ENCODE measurements around the gene CCNQ.

Gene CCNQ

DNA sequence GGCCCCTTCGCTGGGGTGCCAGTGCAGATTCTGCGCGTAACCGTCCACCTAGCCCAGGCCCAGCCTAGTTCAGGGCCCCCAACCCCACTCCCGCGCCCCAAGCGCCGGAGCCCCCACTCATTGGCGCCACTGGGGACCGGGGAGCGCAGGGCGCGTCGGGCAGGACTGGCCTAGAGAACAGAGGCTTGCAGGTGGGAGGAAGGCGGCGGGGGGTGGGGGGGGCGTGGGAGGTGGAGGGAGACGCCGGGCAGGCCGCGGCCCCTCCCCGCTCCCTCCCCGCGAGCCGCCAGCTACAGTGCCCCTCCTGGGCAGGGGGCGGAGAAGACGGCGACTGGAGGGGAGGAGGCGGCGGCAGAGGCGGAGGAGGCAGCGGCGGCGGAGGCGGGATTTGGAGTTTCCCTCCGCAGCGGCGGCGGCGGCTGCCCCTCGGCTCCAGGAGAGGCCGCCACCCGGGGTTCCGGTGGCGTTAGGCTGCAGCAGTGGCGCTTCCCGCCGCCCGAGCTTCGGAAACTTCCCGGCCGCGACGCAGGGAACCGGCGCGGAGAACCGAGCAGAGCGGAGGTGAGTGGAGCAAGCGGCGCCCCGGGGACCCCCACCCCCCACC lies 43.2 kb upstream of the CCNQ start:
- TF ChIP-seq GLIS3 (CRISPR knock-in tag; IDR thresholded peaks at IDR 0.05) (no peak), ZNF565 (CRISPR knock-in tag; conservative IDR thresholded peaks at IDR 0.05; ENCODE audit: low read depth) (no peak), ZFP30 (CRISPR knock-in tag; IDR thresholded peaks at IDR 0.05) (no peak), ZFP3 (CRISPR knock-in tag; IDR thresholded peaks at IDR 0.05) (no peak), ZNF70 (CRISPR knock-in tag; IDR thresholded peaks at IDR 0.05) (no peak), ARNTL (CRISPR knock-in tag; IDR thresholded peaks at IDR 0.05; ENCODE audit: borderline replicate concordance, low read depth) (no peak), ISL1 (CRISPR knock-in tag; IDR thresholded peaks at IDR 0.05) (no peak), CSDC2 (CRISPR knock-in tag; IDR thresholded peaks at IDR 0.05) (no peak), OSR1 (CRISPR knock-in tag; IDR thresholded peaks at IDR 0.05) (no peak), ZNF8 (CRISPR knock-in tag; IDR thresholded peaks at IDR 0.05) (no peak), RARB (CRISPR knock-in tag; IDR thresholded peaks at IDR 0.05) (no peak)
- TF ChIP-seq, protein P1, sequence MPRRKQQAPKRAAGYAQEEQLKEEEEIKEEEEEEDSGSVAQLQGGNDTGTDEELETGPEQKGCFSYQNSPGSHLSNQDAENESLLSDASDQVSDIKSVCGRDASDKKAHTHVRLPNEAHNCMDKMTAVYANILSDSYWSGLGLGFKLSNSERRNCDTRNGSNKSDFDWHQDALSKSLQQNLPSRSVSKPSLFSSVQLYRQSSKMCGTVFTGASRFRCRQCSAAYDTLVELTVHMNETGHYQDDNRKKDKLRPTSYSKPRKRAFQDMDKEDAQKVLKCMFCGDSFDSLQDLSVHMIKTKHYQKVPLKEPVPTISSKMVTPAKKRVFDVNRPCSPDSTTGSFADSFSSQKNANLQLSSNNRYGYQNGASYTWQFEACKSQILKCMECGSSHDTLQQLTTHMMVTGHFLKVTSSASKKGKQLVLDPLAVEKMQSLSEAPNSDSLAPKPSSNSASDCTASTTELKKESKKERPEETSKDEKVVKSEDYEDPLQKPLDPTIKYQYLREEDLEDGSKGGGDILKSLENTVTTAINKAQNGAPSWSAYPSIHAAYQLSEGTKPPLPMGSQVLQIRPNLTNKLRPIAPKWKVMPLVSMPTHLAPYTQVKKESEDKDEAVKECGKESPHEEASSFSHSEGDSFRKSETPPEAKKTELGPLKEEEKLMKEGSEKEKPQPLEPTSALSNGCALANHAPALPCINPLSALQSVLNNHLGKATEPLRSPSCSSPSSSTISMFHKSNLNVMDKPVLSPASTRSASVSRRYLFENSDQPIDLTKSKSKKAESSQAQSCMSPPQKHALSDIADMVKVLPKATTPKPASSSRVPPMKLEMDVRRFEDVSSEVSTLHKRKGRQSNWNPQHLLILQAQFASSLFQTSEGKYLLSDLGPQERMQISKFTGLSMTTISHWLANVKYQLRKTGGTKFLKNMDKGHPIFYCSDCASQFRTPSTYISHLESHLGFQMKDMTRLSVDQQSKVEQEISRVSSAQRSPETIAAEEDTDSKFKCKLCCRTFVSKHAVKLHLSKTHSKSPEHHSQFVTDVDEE (CRISPR knock-in tag; IDR thresholded peaks at IDR 0.05), result no peak
- TF ChIP-seq, protein P2, sequence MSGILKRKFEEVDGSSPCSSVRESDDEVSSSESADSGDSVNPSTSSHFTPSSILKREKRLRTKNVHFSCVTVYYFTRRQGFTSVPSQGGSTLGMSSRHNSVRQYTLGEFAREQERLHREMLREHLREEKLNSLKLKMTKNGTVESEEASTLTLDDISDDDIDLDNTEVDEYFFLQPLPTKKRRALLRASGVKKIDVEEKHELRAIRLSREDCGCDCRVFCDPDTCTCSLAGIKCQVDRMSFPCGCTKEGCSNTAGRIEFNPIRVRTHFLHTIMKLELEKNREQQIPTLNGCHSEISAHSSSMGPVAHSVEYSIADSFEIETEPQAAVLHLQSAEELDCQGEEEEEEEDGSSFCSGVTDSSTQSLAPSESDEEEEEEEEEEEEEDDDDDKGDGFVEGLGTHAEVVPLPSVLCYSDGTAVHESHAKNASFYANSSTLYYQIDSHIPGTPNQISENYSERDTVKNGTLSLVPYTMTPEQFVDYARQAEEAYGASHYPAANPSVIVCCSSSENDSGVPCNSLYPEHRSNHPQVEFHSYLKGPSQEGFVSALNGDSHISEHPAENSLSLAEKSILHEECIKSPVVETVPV (CRISPR knock-in tag; IDR thresholded peaks at IDR 0.05), result no peak
- TF ChIP-seq, protein P3, sequence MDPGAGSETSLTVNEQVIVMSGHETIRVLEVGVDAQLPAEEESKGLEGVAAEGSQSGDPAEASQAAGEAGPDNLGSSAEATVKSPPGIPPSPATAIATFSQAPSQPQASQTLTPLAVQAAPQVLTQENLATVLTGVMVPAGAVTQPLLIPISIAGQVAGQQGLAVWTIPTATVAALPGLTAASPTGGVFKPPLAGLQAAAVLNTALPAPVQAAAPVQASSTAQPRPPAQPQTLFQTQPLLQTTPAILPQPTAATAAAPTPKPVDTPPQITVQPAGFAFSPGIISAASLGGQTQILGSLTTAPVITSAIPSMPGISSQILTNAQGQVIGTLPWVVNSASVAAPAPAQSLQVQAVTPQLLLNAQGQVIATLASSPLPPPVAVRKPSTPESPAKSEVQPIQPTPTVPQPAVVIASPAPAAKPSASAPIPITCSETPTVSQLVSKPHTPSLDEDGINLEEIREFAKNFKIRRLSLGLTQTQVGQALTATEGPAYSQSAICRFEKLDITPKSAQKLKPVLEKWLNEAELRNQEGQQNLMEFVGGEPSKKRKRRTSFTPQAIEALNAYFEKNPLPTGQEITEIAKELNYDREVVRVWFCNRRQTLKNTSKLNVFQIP (CRISPR knock-in tag; IDR thresholded peaks at IDR 0.05; ENCODE audit: borderline replicate concordance, low read depth), result no peak
- TF ChIP-seq, protein P4, sequence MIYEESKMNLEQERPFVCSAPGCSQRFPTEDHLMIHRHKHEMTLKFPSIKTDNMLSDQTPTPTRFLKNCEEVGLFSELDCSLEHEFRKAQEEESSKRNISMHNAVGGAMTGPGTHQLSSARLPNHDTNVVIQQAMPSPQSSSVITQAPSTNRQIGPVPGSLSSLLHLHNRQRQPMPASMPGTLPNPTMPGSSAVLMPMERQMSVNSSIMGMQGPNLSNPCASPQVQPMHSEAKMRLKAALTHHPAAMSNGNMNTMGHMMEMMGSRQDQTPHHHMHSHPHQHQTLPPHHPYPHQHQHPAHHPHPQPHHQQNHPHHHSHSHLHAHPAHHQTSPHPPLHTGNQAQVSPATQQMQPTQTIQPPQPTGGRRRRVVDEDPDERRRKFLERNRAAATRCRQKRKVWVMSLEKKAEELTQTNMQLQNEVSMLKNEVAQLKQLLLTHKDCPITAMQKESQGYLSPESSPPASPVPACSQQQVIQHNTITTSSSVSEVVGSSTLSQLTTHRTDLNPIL (CRISPR knock-in tag; IDR thresholded peaks at IDR 0.05; ENCODE audit: low read depth), result no peak
- TF ChIP-seq, protein P5, sequence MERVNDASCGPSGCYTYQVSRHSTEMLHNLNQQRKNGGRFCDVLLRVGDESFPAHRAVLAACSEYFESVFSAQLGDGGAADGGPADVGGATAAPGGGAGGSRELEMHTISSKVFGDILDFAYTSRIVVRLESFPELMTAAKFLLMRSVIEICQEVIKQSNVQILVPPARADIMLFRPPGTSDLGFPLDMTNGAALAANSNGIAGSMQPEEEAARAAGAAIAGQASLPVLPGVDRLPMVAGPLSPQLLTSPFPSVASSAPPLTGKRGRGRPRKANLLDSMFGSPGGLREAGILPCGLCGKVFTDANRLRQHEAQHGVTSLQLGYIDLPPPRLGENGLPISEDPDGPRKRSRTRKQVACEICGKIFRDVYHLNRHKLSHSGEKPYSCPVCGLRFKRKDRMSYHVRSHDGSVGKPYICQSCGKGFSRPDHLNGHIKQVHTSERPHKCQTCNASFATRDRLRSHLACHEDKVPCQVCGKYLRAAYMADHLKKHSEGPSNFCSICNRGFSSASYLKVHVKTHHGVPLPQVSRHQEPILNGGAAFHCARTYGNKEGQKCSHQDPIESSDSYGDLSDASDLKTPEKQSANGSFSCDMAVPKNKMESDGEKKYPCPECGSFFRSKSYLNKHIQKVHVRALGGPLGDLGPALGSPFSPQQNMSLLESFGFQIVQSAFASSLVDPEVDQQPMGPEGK (CRISPR knock-in tag; IDR thresholded peaks at IDR 0.05; ENCODE audit: borderline replicate concordance), result no peak
- ATAC-seq, result no peak

DNA sequence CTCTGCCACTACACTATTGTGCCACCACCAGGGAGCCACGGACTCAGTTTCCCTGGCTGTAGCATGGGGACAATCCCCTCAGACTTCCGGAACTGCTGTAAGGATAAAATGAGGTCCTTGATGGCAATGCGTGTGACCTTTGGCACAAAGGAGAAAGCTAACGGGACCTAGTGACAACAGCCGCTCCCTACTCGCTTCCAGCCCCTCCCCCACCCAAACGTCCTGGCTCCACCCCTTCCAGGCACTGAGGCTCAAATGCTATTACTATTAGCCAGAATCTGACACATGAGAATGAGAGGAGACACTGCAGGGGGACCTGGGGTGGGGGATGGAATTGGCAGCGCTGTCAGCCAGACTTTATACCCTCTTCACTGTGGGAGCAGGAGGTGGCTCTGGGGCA lies 42.7 kb upstream of the CCNQ start:
- TF ChIP-seq ZNF70 (CRISPR knock-in tag; IDR thresholded peaks at IDR 0.05), result no peak
- TF ChIP-seq, protein P3 (CRISPR knock-in tag; IDR thresholded peaks at IDR 0.05; ENCODE audit: borderline replicate concordance, low read depth), result no peak
- TF ChIP-seq, protein P2 (CRISPR knock-in tag; IDR thresholded peaks at IDR 0.05), result no peak
- TF ChIP-seq ESRRG (CRISPR knock-in tag; IDR thresholded peaks at IDR 0.05), result no peak
- TF ChIP-seq TOX (CRISPR knock-in tag; IDR thresholded peaks at IDR 0.05; ENCODE audit: borderline replicate concordance), result no peak
- TF ChIP-seq SNAI2 (CRISPR knock-in tag; IDR thresholded peaks at IDR 0.05), result no peak
- no peak for TF ChIP-seq RARB (CRISPR knock-in tag; IDR thresholded peaks at IDR 0.05)
- no peak for TF ChIP-seq ZNF8 (CRISPR knock-in tag; IDR thresholded peaks at IDR 0.05)
- TF ChIP-seq PPARA (CRISPR knock-in tag; IDR thresholded peaks at IDR 0.05; ENCODE audit: borderline replicate concordance), result no peak
- TF ChIP-seq BACH2 (CRISPR knock-in tag; IDR thresholded peaks at IDR 0.05; ENCODE audit: borderline replicate concordance), result no peak
- TF ChIP-seq ZNF565 (CRISPR knock-in tag; conservative IDR thresholded peaks at IDR 0.05; ENCODE audit: low read depth), result no peak
- no peak for TF ChIP-seq ZFP3 (CRISPR knock-in tag; IDR thresholded peaks at IDR 0.05)
- TF ChIP-seq ZC3H10 (CRISPR knock-in tag; IDR thresholded peaks at IDR 0.05), result no peak
- TF ChIP-seq, protein P4 (CRISPR knock-in tag; IDR thresholded peaks at IDR 0.05; ENCODE audit: low read depth), result no peak
- TF ChIP-seq CSDC2 (CRISPR knock-in tag; IDR thresholded peaks at IDR 0.05), result no peak
- no peak for TF ChIP-seq GLIS3 (CRISPR knock-in tag; IDR thresholded peaks at IDR 0.05)
- no peak for ATAC-seq
